GM18499 (cell line): ENCODE results near the gene PRICKLE1.

Experiments
- ATAC-seq: cut with Tn5 transposase; IDR thresholded peaks from one replicate; pipeline ENCODE4 v1.9.1; 2021; ENCODE audit warnings: moderate number of reproducible peaks; ENCODE audit not compliant: insufficient read depth, unreplicated experiment

PRICKLE1 gene

DNA sequence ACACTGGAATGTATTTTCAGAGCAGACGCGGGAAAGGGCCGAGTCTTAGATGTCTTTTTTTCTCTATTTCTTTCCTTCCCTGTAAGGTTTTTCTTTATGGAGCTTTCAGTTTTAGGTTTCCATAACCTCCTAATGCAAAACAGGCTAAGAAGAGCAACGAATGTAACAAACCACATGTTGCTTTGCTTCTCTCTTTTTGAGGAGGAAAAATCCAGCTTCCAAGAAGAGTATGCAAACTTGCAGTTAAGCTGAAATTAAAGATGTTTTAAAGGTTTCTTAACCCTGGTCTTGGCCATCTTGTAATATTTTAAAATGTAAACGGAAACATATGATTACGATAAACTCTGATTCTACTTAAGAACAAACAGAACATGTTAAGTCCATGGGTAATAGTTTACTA lies 86.9 kb downstream of the PRICKLE1 start:
- no peak for ATAC-seq

- no peak for ATAC-seq
Measured at GRCh38 chr12:42498549-42499247, 90.8 kb downstream of the PRICKLE1 start.

DNA sequence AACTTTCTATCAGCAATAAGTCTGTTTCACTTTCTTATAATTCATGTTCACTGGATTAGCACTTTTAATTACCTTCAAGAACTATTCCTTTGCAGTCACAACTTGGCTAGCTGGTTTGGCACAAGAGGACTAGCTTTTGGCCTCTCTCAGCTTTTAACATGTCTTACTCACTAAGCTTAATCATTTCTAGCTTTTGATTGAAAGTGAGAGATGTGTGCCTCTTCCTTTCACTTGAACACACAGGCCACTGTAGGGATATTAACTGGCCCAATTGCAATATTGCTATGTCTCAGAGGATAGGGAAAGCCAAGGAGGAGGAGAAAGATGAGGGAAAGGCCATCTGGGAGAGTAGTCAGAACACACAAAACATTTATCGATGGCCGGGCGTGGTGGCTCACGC lies 92.7 kb downstream of the PRICKLE1 start:
- ATAC-seq = no peak

GRCh38 chr12:42495244-42495643 lies 94.3 kb downstream of the PRICKLE1 start:
- no peak for ATAC-seq

- ATAC-seq = no peak
Measured at GRCh38 chr12:42492267-42492666, 97.3 kb downstream of the PRICKLE1 start.

GRCh38 chr12:42490261-42490842 lies 99.2 kb downstream of the PRICKLE1 start:
- no peak for ATAC-seq

DNA sequence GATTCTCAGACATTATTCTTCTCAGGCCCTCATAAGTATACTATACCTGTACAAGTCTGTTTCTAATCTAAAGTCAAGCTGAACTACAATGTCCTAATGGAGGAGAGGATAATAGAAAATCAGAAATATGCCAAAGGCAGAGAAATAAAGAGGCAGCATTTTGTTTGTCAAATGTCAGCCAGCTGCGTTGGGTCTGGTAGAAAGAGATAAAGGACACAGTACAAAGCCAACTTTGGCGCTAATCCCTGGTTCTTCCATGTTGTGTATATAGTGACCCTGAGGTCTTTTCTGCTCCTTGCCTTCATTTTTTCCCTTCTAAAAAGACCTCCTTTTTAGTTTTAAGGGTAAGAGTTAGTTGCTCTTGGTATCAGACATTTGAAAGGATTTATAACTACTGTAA lies 103.1 kb downstream of the PRICKLE1 start:
- no peak for ATAC-seq

GRCh38 chr12:42485823-42486222 lies 103.7 kb downstream of the PRICKLE1 start:
- no peak for ATAC-seq

- no peak for ATAC-seq
Measured at GRCh38 chr12:42484996-42485395, 104.5 kb downstream of the PRICKLE1 start.

DNA sequence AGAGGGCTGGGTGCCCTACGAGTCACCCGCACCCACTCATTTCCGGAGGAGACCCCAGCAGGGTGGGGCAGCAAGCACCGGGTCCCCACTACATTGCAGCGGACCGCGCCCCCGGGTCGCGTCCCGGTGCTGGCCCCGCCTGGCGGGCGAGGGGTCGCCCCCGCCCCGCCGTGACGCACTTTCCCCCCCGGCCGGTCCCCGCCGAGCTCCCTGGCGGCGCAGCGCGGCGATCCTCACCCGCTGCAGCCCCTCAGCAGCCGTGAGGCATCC lies 106.1 kb downstream of the PRICKLE1 start:
- ATAC-seq = peak; percentile 21

- peak; percentile 40 for ATAC-seq
Measured at GRCh38 chr12:42482748-42483520, 106.6 kb downstream of the PRICKLE1 start.

GRCh38 chr12:42482041-42482747 lies 107.4 kb downstream of the PRICKLE1 start:
- no peak for ATAC-seq

DNA sequence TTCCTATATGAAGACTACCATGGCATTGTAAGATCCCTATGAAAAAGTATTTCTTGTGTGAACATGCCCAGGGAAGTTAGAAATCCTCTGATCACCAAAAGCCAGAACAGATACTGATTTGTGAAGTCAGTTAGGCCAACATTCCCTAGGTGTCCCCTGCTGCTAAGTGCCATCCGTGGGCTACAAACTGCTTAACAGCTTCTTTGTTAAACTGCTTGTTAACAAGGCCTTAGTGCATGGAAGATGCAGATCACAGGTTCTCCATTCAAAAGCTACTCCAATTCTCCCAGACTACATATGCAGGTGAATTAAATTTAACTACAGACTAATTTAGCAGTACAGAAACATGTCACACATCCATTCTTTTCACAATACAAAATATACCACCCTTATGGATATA lies 108.2 kb downstream of the PRICKLE1 start:
- no peak for ATAC-seq

DNA sequence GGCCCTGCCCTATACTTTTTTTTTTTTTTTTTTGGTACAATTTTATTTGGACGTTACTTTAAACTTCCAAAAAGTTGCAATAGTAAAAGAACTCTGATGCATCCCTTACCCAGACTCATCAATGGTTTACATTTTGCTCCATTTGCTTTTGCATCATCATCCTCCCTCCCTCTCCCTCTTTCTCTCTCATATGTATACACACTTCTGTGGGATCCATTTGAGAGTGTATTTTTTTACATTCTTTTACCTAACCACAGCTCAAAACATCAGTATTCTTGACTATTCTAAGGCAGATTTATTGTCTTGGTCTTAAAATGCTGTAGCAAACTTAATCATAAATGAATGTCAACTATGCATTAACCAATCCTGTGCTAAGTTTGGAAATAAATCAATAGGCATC lies 111.6 kb downstream of the PRICKLE1 start:
- ATAC-seq = no peak

- no peak for ATAC-seq
Measured at GRCh38 chr12:42475106-42475505, 114.4 kb downstream of the PRICKLE1 start.

GRCh38 chr12:42474391-42474790 lies 115.2 kb downstream of the PRICKLE1 start:
- no peak for ATAC-seq

GRCh38 chr12:42473561-42473960 lies 116.0 kb downstream of the PRICKLE1 start:
- ATAC-seq = no peak

- no peak for ATAC-seq
Measured at GRCh38 chr12:42473130-42473529, 116.4 kb downstream of the PRICKLE1 start.

- ATAC-seq = no peak
Measured at GRCh38 chr12:42472376-42472775, 117.2 kb downstream of the PRICKLE1 start.

DNA sequence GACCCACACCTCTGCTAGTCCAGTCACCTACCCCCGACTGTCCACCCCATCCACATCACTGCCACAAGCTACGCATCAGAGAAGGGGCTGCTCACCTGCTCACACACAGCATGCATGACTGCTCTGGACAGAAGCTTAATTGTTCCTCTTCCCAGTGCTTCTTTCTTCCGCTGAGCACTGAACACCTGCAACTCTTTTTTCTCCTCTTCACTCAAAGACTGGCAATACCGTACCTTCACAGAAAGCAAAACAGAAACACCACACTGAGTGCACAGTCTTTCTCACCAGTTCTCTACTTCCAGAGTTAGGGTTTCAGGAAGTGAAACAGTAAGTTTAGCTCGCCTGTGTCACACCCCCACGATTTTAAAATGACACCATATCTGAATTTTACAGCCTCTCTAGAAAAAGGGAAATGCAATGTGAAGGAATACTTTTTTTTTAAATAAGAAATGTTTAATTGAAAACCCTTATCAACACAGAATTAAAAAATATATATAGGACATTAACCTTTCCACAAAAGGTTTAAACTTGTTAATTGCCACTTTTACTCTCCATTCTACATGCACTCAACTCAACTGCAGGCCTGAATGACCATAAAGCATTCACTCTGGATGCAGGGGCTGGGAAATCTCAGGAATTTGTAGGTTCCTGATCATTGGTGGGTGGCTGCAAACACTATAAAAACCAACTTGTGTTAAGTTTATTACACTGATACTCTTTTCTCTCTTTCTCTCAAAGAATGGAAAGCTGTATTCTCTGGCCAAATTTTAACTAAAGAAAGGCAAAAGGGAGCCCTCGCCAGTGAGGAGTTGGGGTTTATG lies 120.0 kb downstream of the PRICKLE1 start:
- peak; percentile 93 for ATAC-seq
